HG03139 (cell line): ENCODE results near the gene TNFAIP2.

ENCODE experiments used
- ATAC-seq: cut with Tn5 transposase; IDR thresholded peaks from one replicate; pipeline ENCODE4 v1.9.1; 2021; ENCODE audit not compliant: unreplicated experiment

The TNFAIP2 gene

DNA sequence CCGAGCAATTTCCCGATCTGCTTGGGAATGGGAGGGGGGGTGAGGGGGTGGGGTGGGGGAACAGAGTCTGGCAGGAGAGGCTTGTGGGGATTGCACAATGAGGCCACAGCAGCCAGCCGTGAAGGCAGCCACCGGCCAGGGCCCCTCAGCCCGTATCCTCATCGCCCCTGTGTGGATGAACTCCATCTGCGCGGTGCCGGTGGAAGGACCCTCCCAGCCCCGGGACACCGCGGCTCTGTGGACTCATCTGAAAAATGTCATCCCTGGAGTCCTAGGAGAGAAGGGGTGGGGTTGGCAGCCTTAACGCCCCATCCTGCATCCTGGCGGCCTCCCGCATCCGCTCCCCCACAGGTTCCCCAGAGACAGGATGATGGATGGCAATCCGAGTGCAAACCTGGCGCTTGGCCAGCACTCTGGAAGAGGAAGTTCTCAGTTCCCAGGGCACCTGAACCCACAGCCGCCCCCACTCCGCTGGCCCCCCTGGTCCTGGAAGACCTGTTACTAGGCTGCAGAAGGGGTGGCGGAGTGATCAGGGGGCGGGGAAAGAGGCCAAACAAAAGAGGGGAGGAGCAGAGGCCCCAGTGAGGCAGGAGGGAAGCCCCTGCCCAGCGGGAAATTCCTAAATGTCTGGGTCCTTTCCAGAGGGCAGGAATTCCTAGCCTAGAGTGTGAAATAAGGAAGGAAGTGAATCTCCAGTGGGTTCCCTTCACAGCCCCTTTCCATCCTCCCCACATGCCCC is 1.2 kb upstream of the TNFAIP2 start:
- no peak for ATAC-seq

DNA sequence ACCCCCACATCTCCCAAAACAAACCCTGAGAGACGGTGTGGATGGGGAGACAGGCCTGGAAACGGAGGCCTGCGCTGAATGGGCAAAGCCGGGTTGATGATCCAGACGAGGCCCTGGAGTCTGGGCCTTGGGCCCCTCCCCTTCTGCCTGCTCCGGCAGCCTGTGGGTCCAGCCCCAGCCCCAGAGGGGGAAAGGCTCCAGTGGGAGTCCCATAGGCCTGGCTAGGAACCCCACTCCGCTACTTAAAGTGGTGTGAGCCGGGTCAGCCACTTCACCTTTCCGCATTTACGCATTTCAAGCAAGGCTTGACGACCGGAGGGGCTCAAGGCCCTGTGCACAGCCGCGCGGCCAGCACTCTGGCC is 695 bp upstream of the TNFAIP2 start:
- no peak for ATAC-seq

DNA sequence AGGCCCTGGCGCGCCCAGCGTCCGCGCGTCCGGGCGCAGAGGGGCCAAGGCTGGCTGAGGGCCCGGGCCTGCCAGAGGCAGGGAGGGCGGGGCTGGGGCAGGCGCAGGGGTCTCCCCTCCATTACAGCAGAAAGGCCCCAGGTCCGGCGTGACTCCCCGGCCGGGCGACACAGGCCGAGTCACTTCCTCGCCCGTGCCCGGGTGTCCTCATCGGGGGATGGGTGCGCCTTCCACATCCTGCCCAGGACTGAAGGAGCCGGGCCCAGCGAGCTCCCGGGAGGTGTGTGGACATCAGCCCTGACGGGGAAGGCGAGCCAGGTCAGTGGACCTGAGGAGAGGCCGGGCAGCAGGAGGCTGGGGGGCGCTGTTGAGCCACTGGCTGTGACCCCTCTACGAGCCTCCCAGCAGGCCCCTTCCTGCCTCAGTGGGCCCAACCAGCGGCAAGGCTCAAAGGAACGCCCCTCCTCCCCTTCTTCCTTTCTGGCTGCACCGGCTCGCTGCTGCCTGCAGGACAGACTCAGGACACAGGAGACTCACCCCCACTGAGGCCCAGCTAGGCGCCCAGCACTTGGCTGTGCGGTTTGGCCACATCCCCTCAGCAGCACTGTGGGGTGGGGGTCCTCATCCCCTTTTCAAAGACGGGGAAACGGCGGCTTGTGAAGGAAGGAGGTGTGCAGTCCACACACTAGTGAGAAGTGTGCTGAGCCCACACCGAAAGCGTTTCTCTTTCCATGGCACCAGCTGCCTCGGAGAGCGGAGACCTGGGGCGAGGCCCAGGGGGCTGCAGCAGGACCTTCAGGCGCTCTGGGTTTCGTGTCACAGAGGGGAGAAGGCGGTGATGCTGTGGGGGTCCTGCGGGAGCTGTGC is 606 bp downstream of the TNFAIP2 start:
- no peak for ATAC-seq

DNA sequence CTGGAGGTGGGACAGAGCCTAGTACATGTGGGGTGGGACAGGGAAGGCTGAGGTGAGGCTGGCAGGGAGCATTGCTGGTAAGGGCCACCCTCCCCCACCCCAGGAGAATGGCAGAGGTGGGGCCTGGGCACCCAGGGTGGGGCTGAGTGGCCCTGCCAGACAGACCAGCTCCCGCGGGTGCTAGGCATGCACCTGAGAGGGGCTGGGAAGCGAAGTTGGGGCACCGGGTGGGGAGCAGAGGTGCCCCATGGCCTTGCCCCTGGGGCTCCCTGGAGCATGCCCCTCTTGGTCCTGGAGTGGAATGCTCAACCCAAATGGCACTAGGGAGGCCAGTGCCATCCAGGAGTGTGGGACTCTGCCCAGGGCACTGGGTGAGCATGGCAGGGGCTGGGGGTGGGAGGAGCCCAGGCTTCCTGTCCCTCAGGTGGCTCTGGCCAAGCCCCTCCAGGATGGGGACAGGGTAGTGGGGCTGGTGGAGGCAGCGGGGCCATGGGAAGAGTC is 1.3 kb downstream of the TNFAIP2 start:
- no peak for ATAC-seq

DNA sequence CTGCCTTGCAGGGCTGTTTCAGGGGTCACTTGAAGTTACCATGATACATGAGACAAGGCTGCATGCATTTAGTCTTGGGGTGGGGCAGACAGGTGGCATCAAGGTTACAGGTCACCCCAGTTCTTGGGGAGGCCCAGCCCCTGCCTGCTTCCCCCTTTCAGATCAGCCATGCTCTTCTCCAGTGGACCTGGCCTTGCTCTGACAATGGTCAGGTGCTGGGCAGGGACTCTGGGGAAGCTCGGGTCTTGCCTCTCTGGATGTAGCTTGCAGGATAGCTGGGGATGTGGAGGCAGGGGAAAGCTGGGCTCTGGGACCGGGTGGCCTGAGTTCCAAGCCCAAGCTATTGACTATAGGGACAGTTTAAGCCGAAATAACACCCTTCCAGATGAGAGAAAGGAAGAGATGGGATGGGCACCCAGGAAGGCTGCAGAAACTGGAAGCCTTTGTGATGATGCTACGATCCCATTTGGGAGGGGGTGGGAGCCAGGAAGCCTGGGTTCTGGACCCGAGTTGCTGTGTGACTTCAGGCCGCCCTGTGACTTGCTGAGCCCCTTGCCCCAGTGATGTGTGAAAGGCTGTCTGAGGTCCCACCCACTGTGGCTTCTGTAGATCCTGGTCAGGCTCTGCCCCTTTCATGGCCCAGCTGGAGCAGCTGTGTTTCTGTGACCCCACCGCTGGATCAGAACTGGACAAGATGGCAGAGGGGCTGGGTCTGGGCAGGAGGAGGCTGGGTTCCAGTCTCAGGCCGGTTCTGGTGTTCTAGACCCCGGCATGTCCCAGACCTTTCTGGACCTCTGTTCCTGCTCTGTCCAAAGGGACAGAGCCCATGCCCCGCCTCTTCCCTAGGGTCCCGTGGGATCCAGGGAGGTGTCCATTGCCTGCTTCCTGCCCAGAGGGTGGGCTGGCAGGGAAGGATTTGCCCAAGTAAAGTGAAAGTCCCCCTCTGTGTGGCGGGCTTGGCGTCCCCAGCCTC is 2.1 kb downstream of the TNFAIP2 start:
- ATAC-seq: no peak

DNA sequence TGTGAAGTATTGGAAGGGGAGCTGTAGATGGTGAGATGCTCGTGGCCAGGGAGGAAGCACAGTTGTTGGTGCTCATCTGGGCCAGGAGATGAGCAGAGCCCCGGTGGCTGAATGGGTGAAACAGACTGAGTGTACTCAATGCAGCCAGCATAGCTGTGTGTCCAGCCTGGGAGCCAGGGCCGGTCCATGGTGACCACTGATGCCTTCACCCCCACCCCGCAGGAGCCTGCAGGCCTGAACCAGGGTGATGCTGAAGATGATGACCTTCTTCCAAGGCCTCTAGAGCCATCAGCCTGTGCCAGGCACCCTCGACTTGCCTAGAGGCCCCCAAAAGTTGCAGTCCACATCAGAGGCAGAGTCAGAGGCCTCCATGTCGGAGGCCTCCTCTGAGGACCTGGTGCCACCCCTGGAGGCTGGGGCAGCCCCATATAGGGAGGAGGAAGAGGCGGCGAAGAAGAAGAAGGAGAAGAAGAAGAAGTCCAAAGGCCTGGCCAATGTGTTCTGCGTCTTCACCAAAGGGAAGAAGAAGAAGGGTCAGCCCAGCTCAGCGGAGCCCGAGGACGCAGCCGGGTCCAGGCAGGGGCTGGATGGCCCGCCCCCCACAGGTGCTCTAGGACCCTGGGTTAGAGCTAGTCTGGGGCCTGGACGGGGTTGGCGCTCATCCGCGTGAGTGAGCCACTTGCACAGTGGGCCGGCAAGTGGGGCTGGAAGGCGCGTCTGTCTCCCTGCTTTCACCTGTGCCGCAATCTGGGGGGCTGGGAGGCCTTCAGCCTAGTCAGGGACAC is 3.0 kb downstream of the TNFAIP2 start:
- no peak for ATAC-seq

DNA sequence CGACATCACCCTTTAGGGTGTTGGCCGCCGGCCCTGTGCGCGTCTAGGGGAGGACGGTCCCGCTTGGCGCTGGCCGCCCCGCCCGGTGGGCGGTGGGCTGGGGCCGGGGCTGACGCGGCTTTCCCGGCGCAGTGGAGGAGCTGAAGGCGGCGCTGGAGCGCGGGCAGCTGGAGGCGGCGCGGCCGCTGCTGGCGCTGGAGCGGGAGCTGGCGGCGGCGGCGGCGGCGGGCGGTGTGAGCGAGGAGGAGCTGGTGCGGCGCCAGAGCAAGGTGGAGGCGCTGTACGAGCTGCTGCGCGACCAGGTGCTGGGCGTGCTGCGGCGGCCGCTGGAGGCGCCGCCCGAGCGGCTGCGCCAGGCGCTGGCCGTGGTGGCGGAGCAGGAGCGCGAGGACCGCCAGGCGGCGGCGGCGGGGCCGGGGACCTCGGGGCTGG is 3.6 kb downstream of the TNFAIP2 start:
- ATAC-seq: no peak

DNA sequence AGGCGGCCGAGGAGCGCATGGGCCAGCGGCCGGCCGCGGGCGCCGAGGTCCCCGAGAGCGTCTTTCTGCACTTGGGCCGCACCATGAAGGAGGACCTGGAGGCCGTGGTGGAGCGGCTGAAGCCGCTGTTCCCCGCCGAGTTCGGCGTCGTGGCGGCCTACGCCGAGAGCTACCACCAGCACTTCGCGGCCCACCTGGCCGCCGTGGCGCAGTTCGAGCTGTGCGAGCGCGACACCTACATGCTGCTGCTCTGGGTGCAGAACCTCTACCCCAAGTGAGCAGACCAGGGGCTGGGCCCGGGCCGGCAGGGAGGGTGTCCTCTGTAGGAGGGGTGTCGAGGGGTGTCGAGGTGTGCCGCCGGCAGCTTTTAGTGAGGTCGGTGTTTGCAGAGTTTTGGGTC is 4.1 kb downstream of the TNFAIP2 start:
- ATAC-seq: no peak

DNA sequence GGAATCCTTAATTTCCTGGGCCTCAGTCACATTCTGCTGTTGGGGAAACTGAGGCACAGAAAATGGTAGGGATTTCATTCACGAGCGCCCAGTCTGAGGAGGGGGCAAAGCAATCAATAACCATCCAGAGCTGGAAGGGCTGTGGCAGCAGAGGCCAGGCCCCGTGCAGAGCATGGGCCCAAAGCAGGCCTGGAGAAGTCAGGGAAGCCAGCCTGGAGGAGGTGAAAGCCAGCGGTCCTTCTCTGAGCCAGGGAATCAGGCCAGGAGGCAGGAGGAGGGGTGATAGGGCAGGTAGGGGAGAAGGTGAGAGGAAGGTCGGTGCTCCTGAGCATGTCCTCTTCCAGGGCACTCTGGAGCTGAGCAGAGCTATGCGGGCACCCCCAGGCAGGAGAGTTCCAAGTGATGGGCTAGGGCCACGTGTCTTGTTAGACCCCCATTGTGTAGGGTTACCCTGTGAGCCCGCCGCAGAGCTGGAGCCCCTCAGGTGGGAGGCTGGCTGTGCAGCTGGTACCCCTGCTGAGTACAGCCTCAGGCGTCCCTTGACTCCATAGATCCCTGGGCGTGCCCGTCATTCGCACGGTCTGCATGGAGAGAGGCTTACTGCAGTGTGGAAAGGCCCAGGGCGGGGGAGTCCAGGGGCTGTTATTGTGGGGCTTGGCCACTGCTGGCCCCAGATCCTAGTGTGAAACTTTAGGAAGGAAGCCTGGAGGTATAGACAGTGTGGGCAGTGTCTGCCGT is 4.8 kb downstream of the TNFAIP2 start:
- no peak for ATAC-seq

DNA sequence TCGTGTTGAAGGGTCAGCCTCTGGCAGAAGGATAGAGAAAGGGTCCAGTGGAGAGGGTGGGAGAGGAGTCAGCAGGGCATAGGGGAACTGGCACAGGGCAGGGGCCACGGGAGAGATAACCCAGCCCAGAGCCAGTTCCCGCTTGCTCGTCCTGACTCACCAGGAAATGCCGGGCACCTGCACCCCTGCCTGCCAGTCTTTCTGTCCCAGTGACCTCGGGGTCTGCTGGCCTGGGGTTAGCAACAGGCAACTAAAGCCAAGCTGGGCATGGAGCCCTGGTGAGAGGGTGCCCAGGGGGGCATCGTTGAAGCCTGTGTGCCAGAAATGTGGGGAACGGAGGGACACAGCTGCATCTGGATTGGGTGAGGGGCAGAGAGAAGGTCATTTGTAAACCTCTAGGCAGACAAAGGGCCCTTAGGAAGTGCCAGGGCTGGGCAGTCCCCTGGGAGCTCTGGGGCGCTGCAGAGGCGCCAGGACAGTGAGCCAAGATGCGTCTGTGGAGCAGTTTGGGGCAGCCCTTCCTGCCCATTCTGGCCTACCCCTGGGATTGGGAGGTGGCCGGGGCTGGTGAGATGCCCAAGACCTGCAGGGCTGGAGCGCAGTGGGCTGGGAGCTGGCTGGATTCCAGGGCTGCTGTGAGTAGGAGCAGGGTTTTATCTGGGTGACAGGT is 5.5 kb downstream of the TNFAIP2 start:
- ATAC-seq: no peak

DNA sequence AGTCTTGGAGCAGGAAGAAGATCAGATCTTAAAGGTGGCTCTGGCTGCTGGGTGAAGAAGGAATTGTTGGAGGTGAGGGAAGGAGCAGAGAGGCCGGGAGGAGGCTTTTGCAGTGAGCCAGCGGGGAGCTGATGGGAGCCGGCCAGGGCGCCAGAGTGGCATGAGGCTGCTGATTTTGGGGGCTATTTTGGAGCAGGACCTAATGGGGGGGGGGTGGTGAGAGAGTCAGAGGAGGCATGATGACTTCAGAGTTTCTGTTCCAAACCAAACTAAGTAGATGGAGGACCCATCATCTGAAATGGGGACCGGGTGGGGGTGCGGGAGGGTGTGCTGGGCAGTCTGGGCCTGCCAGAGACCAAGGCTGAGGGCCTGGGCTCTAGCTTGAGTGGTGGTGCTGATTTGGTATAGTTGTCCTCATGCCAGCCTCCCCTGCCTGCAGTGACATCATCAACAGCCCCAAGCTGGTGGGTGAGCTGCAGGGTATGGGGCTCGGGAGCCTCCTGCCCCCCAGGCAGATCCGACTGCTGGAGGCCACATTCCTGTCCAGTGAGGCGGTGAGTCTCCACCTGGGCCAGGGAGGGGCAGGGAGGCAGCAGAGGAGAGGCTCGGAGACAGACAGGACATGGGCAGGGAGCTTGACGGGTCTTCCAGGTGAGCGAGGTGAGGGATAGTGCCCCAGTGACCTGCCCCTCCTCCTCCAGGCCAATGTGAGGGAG is 6.2 kb downstream of the TNFAIP2 start:
- no peak for ATAC-seq

DNA sequence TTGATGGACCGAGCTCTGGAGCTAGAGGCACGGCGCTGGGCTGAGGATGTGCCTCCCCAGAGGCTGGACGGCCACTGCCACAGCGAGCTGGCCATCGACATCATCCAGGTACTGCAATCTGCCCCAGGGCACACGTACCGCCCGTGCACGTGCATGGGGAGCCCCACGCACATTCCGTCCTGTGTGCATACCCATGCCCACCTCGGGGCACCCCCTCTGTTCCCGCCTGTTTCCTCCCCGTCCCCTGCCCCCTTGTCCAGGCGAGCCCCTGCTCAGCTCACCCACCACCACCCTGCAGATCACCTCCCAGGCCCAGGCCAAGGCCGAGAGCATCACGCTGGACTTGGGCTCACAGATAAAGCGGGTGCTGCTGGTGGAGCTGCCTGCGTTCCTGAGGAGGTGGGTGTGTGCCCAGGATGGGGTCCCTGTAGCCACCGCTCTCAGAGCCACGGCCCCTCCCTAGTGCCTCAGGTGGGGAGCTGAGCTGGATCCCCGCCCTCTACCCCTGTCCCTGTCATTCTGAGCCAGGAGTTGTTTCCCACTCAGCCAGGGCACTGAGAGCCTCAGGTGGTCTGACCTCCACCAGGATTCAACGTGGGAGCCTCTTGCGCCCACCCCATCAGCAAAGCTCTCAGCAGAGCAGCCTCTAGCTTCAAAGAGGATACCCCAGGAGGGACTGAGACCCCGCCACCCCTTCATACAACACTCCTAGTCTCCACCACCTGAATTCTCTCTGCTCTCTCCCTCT is 6.9 kb downstream of the TNFAIP2 start:
- no peak for ATAC-seq

DNA sequence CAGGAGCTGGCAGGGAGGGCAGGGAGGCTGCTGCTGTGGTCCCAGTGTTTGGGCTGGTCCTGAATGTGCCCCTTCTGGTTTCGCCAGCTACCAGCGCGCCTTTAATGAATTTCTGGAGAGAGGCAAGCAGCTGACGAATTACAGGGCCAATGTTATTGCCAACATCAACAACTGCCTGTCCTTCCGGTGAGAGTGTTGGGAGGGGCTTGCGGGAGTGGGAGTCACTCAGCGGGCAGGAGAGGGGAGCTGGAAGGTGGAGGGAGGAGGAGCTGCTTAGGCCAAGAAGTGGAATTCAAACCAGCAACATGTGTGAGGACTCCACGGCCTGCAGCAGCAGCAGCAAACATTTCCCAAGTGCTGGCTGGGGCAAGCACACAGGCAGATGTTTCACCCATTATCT is 7.7 kb downstream of the TNFAIP2 start:
- no peak for ATAC-seq

DNA sequence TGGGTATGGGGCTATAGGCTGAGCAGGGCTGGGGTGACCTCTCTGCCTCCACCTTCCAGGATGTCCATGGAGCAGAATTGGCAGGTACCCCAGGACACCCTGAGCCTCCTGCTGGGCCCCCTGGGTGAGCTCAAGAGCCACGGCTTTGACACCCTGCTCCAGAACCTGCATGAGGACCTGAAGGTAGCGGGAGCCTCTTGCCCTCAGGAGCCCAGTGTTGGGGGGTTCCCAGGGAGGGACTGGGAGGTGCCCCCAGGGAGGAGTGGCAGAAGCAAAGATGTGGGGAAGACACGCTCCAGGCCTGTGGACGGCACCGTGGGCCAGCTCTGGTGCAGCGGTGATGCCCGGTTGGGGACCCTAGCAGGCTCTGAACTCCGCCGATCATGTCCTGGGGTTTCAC is 8.3 kb downstream of the TNFAIP2 start:
- ATAC-seq: no peak

DNA sequence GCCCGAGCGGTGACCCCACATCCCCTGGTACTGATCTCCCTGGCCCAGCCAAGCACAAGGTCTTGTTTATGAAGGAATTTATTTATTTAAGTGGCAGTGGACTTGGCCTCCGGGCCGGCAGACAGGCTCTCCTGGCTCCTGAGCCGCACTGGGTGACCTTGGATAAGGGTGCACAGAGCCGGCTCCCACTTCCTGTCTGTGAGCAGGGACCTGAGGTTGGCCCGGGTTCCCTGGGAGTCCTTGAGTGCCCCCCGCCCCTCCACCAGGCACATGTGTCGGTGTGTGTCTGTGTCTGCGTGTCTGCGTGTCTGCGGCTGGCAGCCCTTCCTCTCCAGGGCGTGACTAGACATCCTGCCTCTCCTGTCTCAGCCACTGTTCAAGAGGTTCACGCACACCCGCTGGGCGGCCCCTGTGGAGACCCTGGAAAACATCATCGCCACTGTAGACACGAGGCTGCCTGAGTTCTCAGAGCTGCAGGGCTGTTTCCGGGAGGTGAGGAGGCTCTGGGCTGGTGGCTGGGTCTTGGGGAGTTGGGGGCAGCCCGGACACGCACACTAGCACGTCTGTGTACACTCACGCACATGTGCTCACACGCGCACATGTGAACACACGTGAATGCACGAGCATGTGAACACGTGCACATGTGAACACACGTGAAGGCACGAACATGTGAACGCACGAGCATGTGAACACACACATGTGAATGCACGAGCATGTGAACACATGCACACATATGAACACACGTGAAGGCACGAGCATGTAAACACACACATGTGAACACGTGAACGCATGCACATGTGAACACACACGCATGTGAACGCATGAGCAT is 9.3 kb downstream of the TNFAIP2 start:
- ATAC-seq: no peak

DNA sequence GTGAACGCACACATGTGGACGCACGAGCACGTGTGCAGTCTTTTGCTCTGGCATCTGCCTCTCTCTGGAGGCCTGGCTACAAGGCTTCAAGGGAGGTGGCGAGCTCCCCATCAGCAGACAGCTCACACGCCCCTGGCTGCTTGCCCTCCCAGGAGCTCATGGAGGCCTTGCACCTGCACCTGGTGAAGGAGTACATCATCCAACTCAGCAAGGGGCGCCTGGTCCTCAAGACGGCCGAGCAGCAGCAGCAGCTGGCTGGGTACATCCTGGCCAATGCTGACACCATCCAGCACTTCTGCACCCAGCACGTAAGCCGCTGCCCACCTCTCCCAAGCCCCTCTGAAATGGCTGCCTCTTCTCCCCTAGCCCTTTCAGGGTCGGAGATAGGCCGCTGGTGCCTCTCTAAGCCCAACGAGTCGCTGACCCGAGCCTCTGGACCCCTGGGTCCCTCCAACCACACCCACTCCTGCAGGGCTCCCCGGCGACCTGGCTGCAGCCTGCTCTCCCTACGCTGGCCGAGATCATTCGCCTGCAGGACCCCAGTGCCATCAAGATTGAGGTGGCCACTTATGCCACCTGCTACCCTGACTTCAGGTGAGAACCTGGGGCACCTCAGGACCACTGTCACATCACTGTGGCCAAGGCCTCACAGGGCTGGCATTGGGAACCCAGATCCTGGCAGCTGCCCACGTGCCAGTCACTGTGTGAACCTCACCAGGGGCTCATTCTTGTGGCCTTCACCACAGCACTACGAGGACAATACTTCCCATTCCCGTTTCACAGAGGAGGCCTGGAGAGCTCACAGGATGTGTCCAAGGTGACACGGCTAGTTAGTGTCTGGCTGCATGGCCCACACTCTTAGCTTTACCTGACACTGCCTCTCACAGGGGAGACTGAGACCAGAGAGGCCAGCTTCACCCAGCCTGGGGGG is 10.2 kb downstream of the TNFAIP2 start:
- no peak for ATAC-seq
